GM23338 (cell line): ENCODE results near the gene FLNB. TPM values are rescaled to one million over a fixed set of nuclear protein-coding genes. Genes with fewer than 3 reads are reported as not detected.
A peak's percentile ranks its signal among the peaks of the same experiment; 100 is the strongest.

Experiments used
- ATAC-seq: fragments of 200-7000 bp; cut with Tn5 transposase; 3 replicates; pipeline ENCODE4 v1.9.1; 2020
- DNase-seq: peaks from one replicate; pipeline ENCODE4 v3.0.0-alpha.2; 2015; ENCODE audit warnings: low spot score
- H2AFZ ChIP-seq: fragments of 200-600 bp; sonication (generic); 2 replicates; pipeline ENCODE4 v1.8.0; 2016; ENCODE audit warnings: antibody characterized with exemption, mild to moderate bottlenecking, moderate library complexity
- H3F3A ChIP-seq: fragments of 200-600 bp; sonication (generic); replicated peaks from 2 replicates; pipeline ENCODE4 v1.8.0; 2017; ENCODE audit warnings: antibody characterized with exemption, mixed run types, low read depth
- H3K27ac ChIP-seq: fragments of 200-600 bp; sonication (generic); 2 replicates; pipeline ENCODE4 v1.6.1; 2016; ENCODE audit warnings: low read depth
- H3K27me3 ChIP-seq: fragments of 200-600 bp; sonication (generic); 2 replicates; pipeline ENCODE4 v1.8.0; 2016; ENCODE audit warnings: mild to moderate bottlenecking, mixed run types, moderate library complexity; ENCODE audit not compliant: insufficient read depth
- H3K36me3 ChIP-seq: fragments of 200-600 bp; sonication (generic); 2 replicates; pipeline ENCODE4 v1.8.0; 2016; ENCODE audit warnings: mild to moderate bottlenecking; ENCODE audit not compliant: insufficient read depth
- H3K4me1 ChIP-seq: fragments of 200-600 bp; sonication (generic); 2 replicates; pipeline ENCODE4 v1.8.0; 2016; ENCODE audit warnings: mild to moderate bottlenecking, moderate library complexity; ENCODE audit not compliant: insufficient read depth
- H3K4me2 ChIP-seq: fragments of 200-600 bp; sonication (generic); 2 replicates; pipeline ENCODE4 v1.7.1; 2017; ENCODE audit warnings: mixed run types
- H3K4me3 ChIP-seq: fragments of 200-600 bp; sonication (generic); 2 replicates; pipeline ENCODE4 v1.6.1; 2016; ENCODE audit warnings: mixed run types
- H3K79me2 ChIP-seq: fragments of 200-600 bp; sonication (generic); replicated peaks from 2 replicates; pipeline ENCODE4 v1.8.0; 2017; ENCODE audit warnings: mild to moderate bottlenecking; ENCODE audit not compliant: insufficient read depth
- H3K9me2 ChIP-seq: fragments of 200-600 bp; sonication (generic); 2 replicates; pipeline ENCODE4 v1.8.0; 2017; ENCODE audit not compliant: insufficient read depth
- H4K20me1 ChIP-seq: fragments of 200-600 bp; sonication (generic); replicated peaks from 2 replicates; pipeline ENCODE4 v1.8.0; 2017; ENCODE audit warnings: mild to moderate bottlenecking; ENCODE audit not compliant: insufficient read depth
- H3K27ac Mint-ChIP-seq: 2 replicates; pipeline ENCODE4 v1.8.0; 2020; ENCODE audit warnings: inconsistent platforms, mild to moderate bottlenecking, moderate library complexity, mixed read lengths
- H3K27me3 Mint-ChIP-seq: 3 replicates; pipeline ENCODE4 v1.8.0; 2022; ENCODE audit warnings: low read depth, mild to moderate bottlenecking, moderate library complexity, mixed read lengths, inconsistent platforms; ENCODE audit not compliant: insufficient read depth, poor library complexity
- H3K36me3 Mint-ChIP-seq: 3 replicates; pipeline ENCODE4 v1.8.0; 2021; ENCODE audit warnings: low read depth, mild to moderate bottlenecking, inconsistent platforms, moderate library complexity, mixed read lengths
- H3K4me1 Mint-ChIP-seq: 3 replicates; pipeline ENCODE4 v1.8.0; 2020; ENCODE audit warnings: mild to moderate bottlenecking, inconsistent platforms, mixed read lengths
- H3K4me3 Mint-ChIP-seq: 3 replicates; pipeline ENCODE4 v1.8.0; 2021; ENCODE audit warnings: moderate library complexity, mild to moderate bottlenecking, inconsistent platforms, mixed read lengths
- H3K9me3 Mint-ChIP-seq: 3 replicates; pipeline ENCODE4 v1.8.0; 2020; ENCODE audit warnings: moderate library complexity, mild to moderate bottlenecking, inconsistent platforms, mixed read lengths
- EZH2 ChIP-seq: fragments of 200-600 bp; sonication (generic); IDR thresholded peaks from one replicate; pipeline ENCODE4 v1.8.0; 2017; ENCODE audit warnings: antibody characterized with exemption, mild to moderate bottlenecking, low read depth; ENCODE audit not compliant: unreplicated experiment
- NANOG ChIP-seq: IDR thresholded peaks from 2 replicates; pipeline ENCODE4 v1.6.1; 2016; ENCODE audit warnings: antibody characterized with exemption, borderline replicate concordance
- POLR2AphosphoS5 ChIP-seq: IDR thresholded peaks from 2 replicates; pipeline ENCODE4 v1.6.1; 2016; ENCODE audit warnings: antibody characterized with exemption, low read depth
- STAT1 ChIP-seq: IDR thresholded peaks from one replicate; pipeline ENCODE4 v1.6.1; 2016; ENCODE audit warnings: antibody characterized with exemption; ENCODE audit not compliant: unreplicated experiment
- ZNF114 ChIP-seq: fragments of 250-450 bp; sonication (Bioruptor Pico); IDR thresholded peaks from 2 replicates; pipeline ENCODE4 v1.5.0; 2020; ENCODE audit warnings: mild to moderate bottlenecking, moderate library complexity
- ZNF331 ChIP-seq: fragments of 250-450 bp; sonication (Bioruptor Pico); IDR thresholded peaks from 2 replicates; pipeline ENCODE4 v1.5.0; 2020; ENCODE audit warnings: low read depth, mild to moderate bottlenecking, moderate library complexity
- polyA plus RNA-seq: library from polyadenylated mRNA; unstranded; fragments of >200 nt; fragmentation: Nextera tagmentation; extraction: Ambion mirVana; gene quantifications from 2 replicates; pipeline ENCODE4 v1.2.1, GENCODE V29; 2016
- total RNA-seq: library from RNA; depleted of rRNA; stranded (reverse); fragments of >200 nt; shearing (Covaris generic); gene quantifications from 2 replicates; pipeline ENCODE4 v1.2.3, GENCODE V29; 2014
- TF ChIP-seq, protein P1 (sequence below): fragments of 250-450 bp; sonication (Bioruptor Pico); IDR thresholded peaks from 2 replicates; pipeline ENCODE4 v1.5.0; 2020; ENCODE audit warnings: mild to moderate bottlenecking, moderate library complexity
- TF ChIP-seq, protein P2 (sequence below): IDR thresholded peaks from one replicate; pipeline ENCODE4 v1.6.1; 2018; ENCODE audit warnings: antibody characterized with exemption; ENCODE audit not compliant: unreplicated experiment
- TF ChIP-seq, protein P3 (sequence below), 2 experiments: fragments of 200-600 bp in 1 of 2; sonication (generic) in 1 of 2; conservative IDR thresholded peaks; 2 replicates each; pipeline versions ENCODE4 v1.5.1 to v1.6.1; 2016 to 2017; ENCODE audit warnings: antibody characterized with exemption in 2 of 2, low read depth in 2 of 2, mild to moderate bottlenecking in 2 of 2, moderate library complexity in 1 of 2

Gene FLNB
- total and polyA plus RNA-seq, 2 experiments from 2014 or later = 39.7 to 179 TPM

DNA sequence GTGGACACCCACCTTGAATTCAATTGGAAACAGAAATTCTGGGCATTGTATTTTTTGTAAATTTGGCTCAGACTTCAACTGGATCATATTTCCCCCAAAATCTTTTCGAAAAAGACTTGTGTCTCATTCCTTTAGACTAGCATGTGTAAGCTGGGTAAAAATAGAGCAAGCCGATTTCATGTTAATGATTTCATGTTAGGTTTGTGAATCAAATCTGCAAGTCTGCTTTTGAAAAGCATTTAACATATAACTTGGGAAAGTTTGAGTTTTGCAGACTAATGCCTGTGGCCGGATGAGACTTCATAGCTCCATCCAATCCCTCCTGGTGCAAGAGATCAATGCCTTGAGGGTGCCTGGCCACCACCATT, 64.5 kb downstream of the FLNB start:
- H3K4me1 ChIP-seq = 0 out of 2 replicates have a peak, but pooled peaks cover 8% of the 10 kb centered on the region
- DNase-seq (no peak), ATAC-seq (no peak)
- H3K4me3 ChIP-seq = no peak overlapping the region
- H3K36me3 Mint-ChIP-seq = peaks cover 4% of the 10 kb centered on the region; the same call in 1 of the 3 replicates
- H3K36me3 ChIP-seq = peaks cover 7% of the 10 kb centered on the region; the same call in 1 of the 2 replicates
- TF ChIP-seq EZH2 = no peak
- H3K79me2 ChIP-seq = peaks cover 92% of the 10 kb centered on the region
- H2AFZ ChIP-seq = no peak overlapping the region
- no peaks in the 10 kb centered on the region for H3K27me3 ChIP-seq
- peaks cover 6% of the 10 kb centered on the region; the same call in 1 of the 3 replicates for H3K4me1 Mint-ChIP-seq
- no peak overlapping the region for H3K4me2 ChIP-seq
- peaks cover 16% of the 10 kb centered on the region for H4K20me1 ChIP-seq
- H3K9me2 ChIP-seq = no peaks in the 10 kb centered on the region
- no peak overlapping the region for H3K27ac ChIP-seq
- H3K27ac Mint-ChIP-seq = no peak overlapping the region
- peaks cover 2% of the 10 kb centered on the region for H3K27me3 Mint-ChIP-seq
- H3K4me3 Mint-ChIP-seq = no peak overlapping the region
- no peaks in the 10 kb centered on the region for H3K9me3 Mint-ChIP-seq
- H3F3A ChIP-seq = no peaks in the 10 kb centered on the region

DNA sequence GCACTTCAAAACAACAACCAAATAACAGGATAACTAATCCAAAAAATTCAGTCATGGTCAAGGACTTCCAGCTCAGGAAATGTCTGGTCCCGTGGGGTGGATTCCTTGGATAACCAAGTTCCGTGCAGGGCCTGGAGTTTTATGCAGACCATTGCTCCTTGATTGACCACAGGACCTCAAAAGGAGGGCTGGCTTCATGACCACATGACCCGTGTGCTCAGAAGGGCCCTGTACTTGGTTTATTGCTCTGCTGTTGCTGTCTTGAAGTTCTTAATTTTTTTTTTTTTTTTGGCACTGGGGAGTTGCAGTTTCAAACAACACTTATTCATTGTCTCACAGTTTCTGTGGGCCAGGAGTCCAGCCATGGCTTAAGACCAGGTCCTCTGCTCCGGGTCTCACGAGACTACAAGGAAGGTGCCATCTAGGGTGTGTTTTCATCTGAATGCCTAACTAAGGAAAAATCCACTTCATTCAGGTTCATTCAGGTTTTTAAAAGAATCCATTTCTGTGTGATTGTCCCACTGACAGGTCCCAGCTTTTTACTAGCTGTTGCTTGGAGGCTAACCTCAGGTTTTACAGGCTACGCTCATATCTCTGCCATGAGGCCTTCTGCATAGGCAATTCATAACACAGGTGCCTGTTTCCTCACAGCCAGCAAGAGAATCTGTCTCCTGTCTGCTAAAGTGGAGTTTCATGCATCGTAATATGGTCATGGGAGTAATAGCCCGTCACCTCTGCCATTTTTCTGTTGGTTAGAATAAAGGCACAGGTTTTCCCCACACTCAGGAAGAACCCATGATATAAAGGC, 65.3 kb downstream of the FLNB start:
- Mint-ChIP-seq H3K9me3 (no peaks in the 10 kb centered on the region), H3K27ac (no peak overlapping the region; the same call in 1 of the 2 replicates), H3K4me3 (no peak overlapping the region), H3K36me3 (peaks cover 10% of the 10 kb centered on the region; the same call in 1 of the 3 replicates), H3K27me3 (peaks cover 2% of the 10 kb centered on the region), H3K4me1 (peaks cover 6% of the 10 kb centered on the region; the same call in 1 of the 3 replicates)
- peaks cover 86% of the 10 kb centered on the region for H3K79me2 ChIP-seq
- DNase-seq (no peak), ATAC-seq (no peak)
- peaks cover 10% of the 10 kb centered on the region for H3K36me3 ChIP-seq
- H4K20me1 ChIP-seq = peaks cover 14% of the 10 kb centered on the region
- peak overlapping the region; percentile 69 for H3K27ac ChIP-seq
- H3K9me2 ChIP-seq = no peaks in the 10 kb centered on the region
- no peaks in the 10 kb centered on the region for H3K27me3 ChIP-seq
- 0 out of 2 replicates have a peak, but pooled peaks cover 8% of the 10 kb centered on the region for H3K4me1 ChIP-seq
- no peaks in the 10 kb centered on the region for H3F3A ChIP-seq
- H3K4me2 ChIP-seq = no peak overlapping the region
- H2AFZ ChIP-seq = no peak overlapping the region
- H3K4me3 ChIP-seq = no peak overlapping the region
- TF ChIP-seq STAT1 = no peak
- TF ChIP-seq, protein P1, sequence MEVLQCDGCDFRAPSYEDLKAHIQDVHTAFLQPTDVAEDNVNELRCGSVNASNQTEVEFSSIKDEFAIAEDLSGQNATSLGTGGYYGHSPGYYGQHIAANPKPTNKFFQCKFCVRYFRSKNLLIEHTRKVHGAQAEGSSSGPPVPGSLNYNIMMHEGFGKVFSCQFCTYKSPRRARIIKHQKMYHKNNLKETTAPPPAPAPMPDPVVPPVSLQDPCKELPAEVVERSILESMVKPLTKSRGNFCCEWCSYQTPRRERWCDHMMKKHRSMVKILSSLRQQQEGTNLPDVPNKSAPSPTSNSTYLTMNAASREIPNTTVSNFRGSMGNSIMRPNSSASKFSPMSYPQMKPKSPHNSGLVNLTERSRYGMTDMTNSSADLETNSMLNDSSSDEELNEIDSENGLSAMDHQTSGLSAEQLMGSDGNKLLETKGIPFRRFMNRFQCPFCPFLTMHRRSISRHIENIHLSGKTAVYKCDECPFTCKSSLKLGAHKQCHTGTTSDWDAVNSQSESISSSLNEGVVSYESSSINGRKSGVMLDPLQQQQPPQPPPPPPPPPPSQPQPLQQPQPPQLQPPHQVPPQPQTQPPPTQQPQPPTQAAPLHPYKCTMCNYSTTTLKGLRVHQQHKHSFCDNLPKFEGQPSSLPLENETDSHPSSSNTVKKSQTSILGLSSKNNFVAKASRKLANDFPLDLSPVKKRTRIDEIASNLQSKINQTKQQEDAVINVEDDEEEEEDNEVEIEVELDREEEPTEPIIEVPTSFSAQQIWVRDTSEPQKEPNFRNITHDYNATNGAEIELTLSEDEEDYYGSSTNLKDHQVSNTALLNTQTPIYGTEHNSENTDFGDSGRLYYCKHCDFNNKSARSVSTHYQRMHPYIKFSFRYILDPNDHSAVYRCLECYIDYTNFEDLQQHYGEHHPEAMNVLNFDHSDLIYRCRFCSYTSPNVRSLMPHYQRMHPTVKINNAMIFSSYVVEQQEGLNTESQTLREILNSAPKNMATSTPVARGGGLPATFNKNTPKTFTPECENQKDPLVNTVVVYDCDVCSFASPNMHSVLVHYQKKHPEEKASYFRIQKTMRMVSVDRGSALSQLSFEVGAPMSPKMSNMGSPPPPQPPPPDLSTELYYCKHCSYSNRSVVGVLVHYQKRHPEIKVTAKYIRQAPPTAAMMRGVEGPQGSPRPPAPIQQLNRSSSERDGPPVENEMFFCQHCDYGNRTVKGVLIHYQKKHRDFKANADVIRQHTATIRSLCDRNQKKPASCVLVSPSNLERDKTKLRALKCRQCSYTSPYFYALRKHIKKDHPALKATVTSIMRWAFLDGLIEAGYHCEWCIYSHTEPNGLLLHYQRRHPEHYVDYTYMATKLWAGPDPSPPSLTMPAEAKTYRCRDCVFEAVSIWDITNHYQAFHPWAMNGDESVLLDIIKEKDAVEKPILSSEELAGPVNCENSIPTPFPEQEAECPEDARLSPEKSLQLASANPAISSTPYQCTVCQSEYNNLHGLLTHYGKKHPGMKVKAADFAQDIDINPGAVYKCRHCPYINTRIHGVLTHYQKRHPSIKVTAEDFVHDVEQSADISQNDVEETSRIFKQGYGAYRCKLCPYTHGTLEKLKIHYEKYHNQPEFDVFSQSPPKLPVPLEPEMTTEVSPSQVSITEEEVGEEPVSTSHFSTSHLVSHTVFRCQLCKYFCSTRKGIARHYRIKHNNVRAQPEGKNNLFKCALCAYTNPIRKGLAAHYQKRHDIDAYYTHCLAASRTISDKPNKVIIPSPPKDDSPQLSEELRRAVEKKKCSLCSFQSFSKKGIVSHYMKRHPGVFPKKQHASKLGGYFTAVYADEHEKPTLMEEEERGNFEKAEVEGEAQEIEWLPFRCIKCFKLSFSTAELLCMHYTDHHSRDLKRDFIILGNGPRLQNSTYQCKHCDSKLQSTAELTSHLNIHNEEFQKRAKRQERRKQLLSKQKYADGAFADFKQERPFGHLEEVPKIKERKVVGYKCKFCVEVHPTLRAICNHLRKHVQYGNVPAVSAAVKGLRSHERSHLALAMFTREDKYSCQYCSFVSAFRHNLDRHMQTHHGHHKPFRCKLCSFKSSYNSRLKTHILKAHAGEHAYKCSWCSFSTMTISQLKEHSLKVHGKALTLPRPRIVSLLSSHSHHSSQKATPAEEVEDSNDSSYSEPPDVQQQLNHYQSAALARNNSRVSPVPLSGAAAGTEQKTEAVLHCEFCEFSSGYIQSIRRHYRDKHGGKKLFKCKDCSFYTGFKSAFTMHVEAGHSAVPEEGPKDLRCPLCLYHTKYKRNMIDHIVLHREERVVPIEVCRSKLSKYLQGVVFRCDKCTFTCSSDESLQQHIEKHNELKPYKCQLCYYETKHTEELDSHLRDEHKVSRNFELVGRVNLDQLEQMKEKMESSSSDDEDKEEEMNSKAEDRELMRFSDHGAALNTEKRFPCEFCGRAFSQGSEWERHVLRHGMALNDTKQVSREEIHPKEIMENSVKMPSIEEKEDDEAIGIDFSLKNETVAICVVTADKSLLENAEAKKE (CRISPR knock-in tag) = no peak
- TF ChIP-seq NANOG = no peak
- no peak for TF ChIP-seq ZNF331 (CRISPR knock-in tag)
- no peak for TF ChIP-seq EZH2
- TF ChIP-seq, protein P2, sequence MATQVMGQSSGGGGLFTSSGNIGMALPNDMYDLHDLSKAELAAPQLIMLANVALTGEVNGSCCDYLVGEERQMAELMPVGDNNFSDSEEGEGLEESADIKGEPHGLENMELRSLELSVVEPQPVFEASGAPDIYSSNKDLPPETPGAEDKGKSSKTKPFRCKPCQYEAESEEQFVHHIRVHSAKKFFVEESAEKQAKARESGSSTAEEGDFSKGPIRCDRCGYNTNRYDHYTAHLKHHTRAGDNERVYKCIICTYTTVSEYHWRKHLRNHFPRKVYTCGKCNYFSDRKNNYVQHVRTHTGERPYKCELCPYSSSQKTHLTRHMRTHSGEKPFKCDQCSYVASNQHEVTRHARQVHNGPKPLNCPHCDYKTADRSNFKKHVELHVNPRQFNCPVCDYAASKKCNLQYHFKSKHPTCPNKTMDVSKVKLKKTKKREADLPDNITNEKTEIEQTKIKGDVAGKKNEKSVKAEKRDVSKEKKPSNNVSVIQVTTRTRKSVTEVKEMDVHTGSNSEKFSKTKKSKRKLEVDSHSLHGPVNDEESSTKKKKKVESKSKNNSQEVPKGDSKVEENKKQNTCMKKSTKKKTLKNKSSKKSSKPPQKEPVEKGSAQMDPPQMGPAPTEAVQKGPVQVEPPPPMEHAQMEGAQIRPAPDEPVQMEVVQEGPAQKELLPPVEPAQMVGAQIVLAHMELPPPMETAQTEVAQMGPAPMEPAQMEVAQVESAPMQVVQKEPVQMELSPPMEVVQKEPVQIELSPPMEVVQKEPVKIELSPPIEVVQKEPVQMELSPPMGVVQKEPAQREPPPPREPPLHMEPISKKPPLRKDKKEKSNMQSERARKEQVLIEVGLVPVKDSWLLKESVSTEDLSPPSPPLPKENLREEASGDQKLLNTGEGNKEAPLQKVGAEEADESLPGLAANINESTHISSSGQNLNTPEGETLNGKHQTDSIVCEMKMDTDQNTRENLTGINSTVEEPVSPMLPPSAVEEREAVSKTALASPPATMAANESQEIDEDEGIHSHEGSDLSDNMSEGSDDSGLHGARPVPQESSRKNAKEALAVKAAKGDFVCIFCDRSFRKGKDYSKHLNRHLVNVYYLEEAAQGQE = no peak
- no peak for TF ChIP-seq POLR2AphosphoS5
- TF ChIP-seq ZNF114 = no peak
- TF ChIP-seq, protein P3, sequence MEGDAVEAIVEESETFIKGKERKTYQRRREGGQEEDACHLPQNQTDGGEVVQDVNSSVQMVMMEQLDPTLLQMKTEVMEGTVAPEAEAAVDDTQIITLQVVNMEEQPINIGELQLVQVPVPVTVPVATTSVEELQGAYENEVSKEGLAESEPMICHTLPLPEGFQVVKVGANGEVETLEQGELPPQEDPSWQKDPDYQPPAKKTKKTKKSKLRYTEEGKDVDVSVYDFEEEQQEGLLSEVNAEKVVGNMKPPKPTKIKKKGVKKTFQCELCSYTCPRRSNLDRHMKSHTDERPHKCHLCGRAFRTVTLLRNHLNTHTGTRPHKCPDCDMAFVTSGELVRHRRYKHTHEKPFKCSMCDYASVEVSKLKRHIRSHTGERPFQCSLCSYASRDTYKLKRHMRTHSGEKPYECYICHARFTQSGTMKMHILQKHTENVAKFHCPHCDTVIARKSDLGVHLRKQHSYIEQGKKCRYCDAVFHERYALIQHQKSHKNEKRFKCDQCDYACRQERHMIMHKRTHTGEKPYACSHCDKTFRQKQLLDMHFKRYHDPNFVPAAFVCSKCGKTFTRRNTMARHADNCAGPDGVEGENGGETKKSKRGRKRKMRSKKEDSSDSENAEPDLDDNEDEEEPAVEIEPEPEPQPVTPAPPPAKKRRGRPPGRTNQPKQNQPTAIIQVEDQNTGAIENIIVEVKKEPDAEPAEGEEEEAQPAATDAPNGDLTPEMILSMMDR (conservative IDR thresholded peaks at IDR 0.05; ENCODE audit: low read depth in 2 of 2) = no peak
